A204.1 (cell line): ENCODE results near the gene HTR2B.
"Not testable (repeated sequence)": the region's sequence is repeated elsewhere in the genome, so short reads cannot be mapped to it uniquely, and the experiment has no call there.

Experiments
- FAIRE-seq: peaks from 2 replicates; lab custom pipeline; 2012; peaks lifted over from hg19 to GRCh38; lab: Jason Lieb, UNC

HTR2B gene

GRCh38 chr2:231124838-231125568, at the start of gene HTR2B:
HTR2B (minus strand) TSS chr2:231125042; CDS start chr2:231123764, 1,278 bp downstream.
- no peak for FAIRE-seq

DNA sequence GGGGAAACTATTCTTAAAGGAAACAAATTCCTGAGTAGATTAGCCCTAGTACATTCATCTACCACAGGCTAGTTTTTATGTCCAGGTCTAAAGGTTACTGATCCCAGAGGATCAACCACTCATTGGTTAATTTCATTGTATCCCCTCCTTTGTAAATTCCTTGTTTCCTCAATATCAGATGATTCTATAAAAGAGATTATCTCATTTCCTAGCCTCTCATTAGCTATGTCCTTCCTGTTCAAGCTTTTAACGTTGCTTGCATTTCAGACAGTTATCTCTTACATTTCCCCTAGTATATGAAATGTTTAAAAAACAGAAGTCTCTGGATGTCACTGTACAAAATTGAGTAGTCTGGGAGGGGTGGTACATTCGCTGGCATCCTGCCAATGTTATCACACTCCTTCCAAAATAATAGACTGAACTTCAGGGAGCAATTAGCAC, 49.4 kb upstream of the HTR2B start:
- FAIRE-seq = no peak

- no peak for FAIRE-seq
Measured at GRCh38 chr2:231172025-231172424, 47.2 kb upstream of the HTR2B start.

GRCh38 chr2:231170055-231170454, 45.2 kb upstream of the HTR2B start:
- no peak for FAIRE-seq

GRCh38 chr2:231169488-231169887, 44.6 kb upstream of the HTR2B start:
- FAIRE-seq = no peak

GRCh38 chr2:231168460-231169139, 43.8 kb upstream of the HTR2B start:
- no peak for FAIRE-seq

GRCh38 chr2:231167745-231168459, 43.1 kb upstream of the HTR2B start:
- no peak for FAIRE-seq

- FAIRE-seq = no peak
Measured at GRCh38 chr2:231163414-231164095, 38.7 kb upstream of the HTR2B start.

DNA sequence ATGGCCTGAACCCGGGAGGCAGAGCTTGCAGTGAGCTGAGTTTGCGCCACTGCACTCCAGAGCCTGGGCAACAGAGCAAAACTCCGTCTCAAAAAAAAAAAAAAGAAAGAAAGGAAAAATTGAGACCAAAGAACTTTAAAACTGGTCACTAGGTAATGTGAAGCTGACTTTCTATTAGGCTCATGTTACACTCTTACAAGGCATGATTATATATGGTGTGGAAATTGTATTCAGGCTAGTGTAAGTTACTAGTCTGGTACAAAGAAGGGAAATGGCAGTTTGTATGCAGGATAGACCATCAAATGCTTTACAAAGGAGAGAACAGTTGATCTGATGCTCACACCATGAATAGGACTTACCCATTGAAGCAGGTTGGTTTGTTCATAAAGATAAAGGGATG, 38.2 kb upstream of the HTR2B start:
- FAIRE-seq = no peak

DNA sequence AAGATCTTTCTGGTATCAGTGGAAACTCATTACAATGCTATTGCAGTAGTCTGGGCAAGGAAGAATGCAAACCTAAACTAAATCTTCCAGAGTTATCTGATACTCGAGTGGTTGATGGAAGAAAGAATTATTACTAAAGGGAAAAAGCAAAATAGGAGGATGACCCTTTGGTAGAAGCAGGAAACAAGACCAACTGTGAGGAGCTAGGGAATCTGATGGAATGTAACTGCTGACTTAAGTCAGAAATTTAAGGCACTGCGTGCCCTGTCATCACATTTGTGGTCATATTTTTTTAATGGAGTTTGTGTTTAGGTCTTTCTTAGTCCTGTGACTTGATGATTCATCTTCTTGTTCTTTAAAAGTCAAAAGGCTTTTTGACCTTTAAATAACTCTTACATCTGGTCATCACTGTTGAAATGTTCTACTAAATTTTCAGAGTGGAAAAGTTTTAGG, 37.1 kb upstream of the HTR2B start:
- no peak for FAIRE-seq

DNA sequence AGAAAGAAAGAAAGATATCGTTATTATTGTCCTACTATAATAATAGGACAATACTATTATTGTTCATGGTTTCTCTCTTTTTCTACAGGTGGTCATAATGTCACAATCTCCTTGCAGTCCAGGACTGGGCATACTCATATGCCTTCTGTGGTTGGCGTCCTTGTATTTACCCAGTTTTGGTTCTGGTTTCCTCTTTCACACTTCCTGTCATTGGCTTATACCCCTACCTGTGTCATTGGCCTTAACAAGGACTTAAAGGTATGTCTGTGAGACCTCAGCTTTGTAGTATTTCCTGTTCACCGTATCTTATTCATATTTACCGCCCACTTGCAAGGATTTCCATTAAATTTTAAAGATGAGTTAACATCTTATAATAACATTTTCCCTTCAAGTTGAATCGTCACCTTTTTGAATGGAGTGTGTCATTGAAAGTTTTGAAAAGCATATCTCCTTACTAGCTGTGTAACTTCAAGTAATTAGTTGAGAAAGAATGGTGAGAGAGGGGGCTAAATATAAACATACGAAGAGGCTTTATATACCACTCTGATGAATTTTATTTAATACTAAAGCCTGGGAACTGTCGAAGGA, 36.5 kb upstream of the HTR2B start:
- FAIRE-seq = no peak

DNA sequence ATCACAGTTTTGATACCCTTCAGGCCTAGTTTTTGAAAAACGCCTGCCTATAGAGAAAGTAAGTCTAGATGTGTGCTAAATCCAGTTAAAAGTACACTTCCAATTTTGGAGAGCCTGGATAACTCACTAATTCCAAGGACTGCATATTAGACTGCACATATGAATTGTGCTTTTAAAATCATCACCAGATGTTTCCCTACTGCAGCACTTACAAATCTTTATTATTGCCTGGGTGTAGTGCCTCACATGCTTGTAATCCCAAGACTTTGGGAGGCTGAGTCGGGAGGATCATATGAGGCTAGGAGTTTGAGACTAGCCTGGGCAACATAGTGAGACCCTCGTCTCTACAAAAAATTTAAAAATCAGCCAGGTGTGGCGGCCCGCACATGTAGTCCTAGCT, 35.9 kb upstream of the HTR2B start:
- no peak for FAIRE-seq

DNA sequence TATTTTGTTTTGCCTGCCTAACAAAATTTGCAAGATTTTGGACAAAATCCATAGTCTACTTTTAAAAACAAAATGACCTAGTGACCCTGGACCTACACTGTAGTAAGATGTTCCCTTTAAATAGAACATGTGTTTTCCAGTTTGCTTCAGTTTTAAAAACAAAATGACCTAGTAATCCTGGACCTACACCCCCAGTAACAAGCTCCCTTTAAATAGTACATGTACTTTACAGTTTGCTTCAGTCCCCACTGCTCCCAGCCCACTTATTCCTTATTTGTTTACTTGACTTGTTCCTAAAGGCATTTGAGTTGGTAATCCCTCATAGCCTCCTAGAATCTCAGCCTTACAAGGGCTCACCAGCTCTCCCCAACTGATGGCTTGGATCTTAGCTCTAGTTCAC, 34.5 kb upstream of the HTR2B start:
- FAIRE-seq = no peak

GRCh38 chr2:231152800-231153557, 28.1 kb upstream of the HTR2B start:
- FAIRE-seq = no peak

DNA sequence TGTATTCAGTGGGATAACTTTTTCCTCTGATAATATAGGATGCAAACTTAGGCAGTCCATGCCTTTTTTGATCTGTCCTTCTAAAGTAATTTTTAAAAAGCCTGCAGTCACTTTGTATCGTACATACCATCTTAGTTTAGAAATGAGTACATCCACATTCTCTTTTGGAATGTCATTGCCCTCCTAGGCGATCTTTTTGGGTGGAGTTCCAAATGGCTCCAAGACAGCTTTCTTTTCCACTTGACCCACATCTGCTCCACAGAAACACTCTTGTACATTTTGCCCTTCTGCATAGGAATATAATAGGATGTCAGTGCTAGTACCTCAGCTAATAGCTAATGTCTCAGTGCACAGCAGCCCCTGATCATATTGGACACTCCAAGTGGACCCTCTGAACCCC, 21.8 kb upstream of the HTR2B start:
- no peak for FAIRE-seq

- FAIRE-seq = no peak
Measured at GRCh38 chr2:231144896-231145295, 20.1 kb upstream of the HTR2B start.

DNA sequence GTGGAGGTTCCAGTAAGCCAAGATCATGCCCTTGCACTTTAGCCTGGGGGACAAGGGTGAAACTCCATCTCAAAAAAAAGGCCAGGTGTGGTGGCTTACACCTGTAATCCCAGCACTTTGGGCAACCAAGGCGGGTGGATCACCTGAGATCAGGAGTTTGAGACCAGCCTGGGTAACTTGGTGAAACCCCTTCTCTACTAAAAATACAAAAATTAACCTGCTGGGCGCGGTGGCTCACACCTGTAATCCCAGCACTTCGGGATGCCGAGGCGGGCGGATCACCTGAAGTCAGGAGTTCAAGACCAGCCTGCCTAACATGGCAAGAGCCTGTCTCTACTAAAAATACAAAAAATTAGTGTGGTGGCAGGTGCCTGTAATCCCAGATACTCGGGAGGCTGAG, 16.0 kb upstream of the HTR2B start:
- not testable (repeated sequence) for FAIRE-seq

GRCh38 chr2:231139796-231140195, 15.0 kb upstream of the HTR2B start:
- FAIRE-seq = no peak

DNA sequence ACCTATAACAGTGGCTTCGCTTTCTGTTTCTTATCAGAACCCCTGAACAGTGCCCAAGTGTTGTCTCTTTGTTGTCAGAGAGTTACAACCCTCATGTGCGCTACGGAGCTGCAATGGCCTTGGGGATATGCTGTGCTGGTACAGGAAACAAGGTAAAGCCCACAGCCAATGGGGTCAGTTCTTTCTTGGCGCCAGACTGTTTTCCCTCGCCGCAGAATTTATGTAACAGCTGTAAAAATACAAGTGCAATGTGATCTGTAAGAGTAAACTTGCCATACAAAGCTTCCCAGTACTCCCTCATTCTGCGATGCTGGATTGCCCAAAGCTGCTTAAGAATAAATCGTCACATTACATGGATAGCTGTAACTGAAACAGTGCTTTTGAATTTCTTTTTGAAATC, 13.9 kb upstream of the HTR2B start:
- no peak for FAIRE-seq

DNA sequence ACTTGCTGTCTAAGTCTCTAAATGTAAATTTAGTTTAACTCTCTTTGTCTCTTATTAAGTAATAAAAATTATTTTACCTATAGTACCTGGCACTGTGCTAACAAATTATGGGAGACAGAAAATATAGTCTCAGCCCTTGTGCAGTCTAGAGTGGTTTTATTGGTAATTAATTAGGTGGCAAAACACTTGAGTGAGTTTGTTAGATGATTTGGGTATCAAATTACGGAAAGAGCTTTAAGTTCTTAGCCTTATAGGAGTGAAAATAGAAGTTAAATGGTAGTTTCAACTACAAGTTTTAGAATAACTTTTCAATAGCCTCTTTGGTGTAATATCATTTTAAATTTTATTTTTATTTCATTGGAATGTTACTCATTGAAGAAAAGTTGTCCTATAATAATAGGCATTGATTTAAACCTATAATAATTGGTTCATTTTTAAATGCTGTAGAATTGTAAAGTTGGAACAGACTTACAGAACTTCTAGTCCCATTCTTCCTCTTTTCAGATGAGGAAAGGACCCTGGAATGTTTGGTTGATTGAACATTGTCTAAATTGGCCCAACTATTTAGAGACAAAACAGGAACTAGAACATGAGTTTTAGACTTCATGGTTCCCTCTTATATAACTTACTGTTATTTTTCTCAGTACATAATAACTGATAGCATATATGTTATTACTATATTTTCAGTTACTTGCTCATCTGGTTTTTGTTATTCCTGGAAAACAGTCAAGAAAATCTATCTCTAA, 10.2 kb upstream of the HTR2B start:
- FAIRE-seq = no peak
